Neuronal stem cell (in vitro differentiated cells): Measurements from ENCODE around the gene SGF29.

Experiments
- DNase-seq: peaks from one replicate; pipeline ENCODE4 v3.0.0-alpha.2; 2013; ENCODE audit warnings: low spot score
- H2AFZ ChIP-seq: one replicate; pipeline ENCODE4 v1.6.1; 2013; ENCODE audit warnings: mild to moderate bottlenecking, low read length, inconsistent platforms
- H2AK5ac ChIP-seq: 2 replicates; pipeline ENCODE4 v1.6.1; 2013; ENCODE audit warnings: low read depth, mild to moderate bottlenecking, inconsistent platforms, low read length, moderate library complexity, mixed read lengths
- H2BK120ac ChIP-seq: 2 replicates; pipeline ENCODE4 v1.6.1; 2013; ENCODE audit warnings: low read depth, mild to moderate bottlenecking, inconsistent platforms, low read length, moderate library complexity, mixed read lengths
- H2BK12ac ChIP-seq: one replicate; pipeline ENCODE4 v1.6.1; 2013; ENCODE audit warnings: low read length, inconsistent platforms
- H2BK15ac ChIP-seq: 2 replicates; pipeline ENCODE4 v1.6.1; 2013; ENCODE audit warnings: mild to moderate bottlenecking, low read length, inconsistent platforms, mixed read lengths
- H2BK5ac ChIP-seq: one replicate; pipeline ENCODE4 v1.6.1; 2013; ENCODE audit warnings: inconsistent platforms, mild to moderate bottlenecking, low read length, moderate library complexity
- H3K14ac ChIP-seq: one replicate; pipeline ENCODE4 v1.6.1; 2013; ENCODE audit warnings: low read length, inconsistent platforms
- H3K18ac ChIP-seq: 2 replicates; pipeline ENCODE4 v1.6.1; 2013; ENCODE audit warnings: low read length, inconsistent platforms
- H3K23ac ChIP-seq: 2 replicates; pipeline ENCODE4 v1.6.1; 2013; ENCODE audit warnings: low read depth, mild to moderate bottlenecking, mixed read lengths, low read length, inconsistent platforms; ENCODE audit not compliant: poor library complexity
- H3K27ac ChIP-seq: replicated peaks from 3 replicates; pipeline ENCODE4 v1.5.1; 2013; ENCODE audit warnings: low read length, inconsistent platforms
- H3K27me3 ChIP-seq, 3 experiments: 2 replicates each; pipeline ENCODE4 v1.6.1; 2013; ENCODE audit warnings: low read length in 3 of 3, mild to moderate bottlenecking in 2 of 3, inconsistent platforms in 1 of 3, low read depth in 1 of 3, mixed read lengths in 1 of 3, moderate library complexity in 1 of 3; ENCODE audit not compliant: control insufficient read depth in 3 of 3, insufficient read depth in 3 of 3
- H3K36me3 ChIP-seq, 2 donors: replicated peaks in 1 of 2; 2 replicates each; pipeline ENCODE4 v1.6.1; 2013; ENCODE audit warnings: low read length in 2 of 2; ENCODE audit not compliant: control insufficient read depth in 2 of 2, insufficient read depth in 2 of 2
- H3K4ac ChIP-seq: 2 replicates; pipeline ENCODE4 v1.6.1; 2013; ENCODE audit warnings: inconsistent platforms, mild to moderate bottlenecking, low read length, moderate library complexity
- H3K4me1 ChIP-seq, 2 donors: 1 replicate in 1 of 2; 2 replicates in 1 of 2; pipeline ENCODE4 v1.6.1; 2013; ENCODE audit warnings: low read length in 2 of 2, low read depth in 1 of 2; ENCODE audit not compliant: control insufficient read depth in 2 of 2, insufficient read depth in 1 of 2
- H3K4me2 ChIP-seq: one replicate; pipeline ENCODE4 v1.6.1; 2013; ENCODE audit warnings: mild to moderate bottlenecking, low read length, inconsistent platforms; ENCODE audit not compliant: insufficient read depth, poor library complexity, severe bottlenecking
- H3K4me3 ChIP-seq, 2 donors: 2 replicates each; pipeline ENCODE4 v1.5.1; 2013; ENCODE audit warnings: low read length in 2 of 2, mild to moderate bottlenecking in 2 of 2, inconsistent platforms in 1 of 2, moderate library complexity in 1 of 2
- H3K79me1 ChIP-seq: one replicate; pipeline ENCODE4 v1.6.1; 2013; ENCODE audit warnings: low read depth, mild to moderate bottlenecking, inconsistent platforms, low read length, moderate library complexity
- H3K9ac ChIP-seq: one replicate; pipeline ENCODE4 v1.6.1; 2013; ENCODE audit warnings: mild to moderate bottlenecking, low read depth, low read length, inconsistent platforms; ENCODE audit not compliant: poor library complexity
- H3K9me3 ChIP-seq, 2 donors: replicated peaks in 1 of 2; 2 replicates each; pipeline versions ENCODE3 to v1.6.1; 2013; ENCODE audit warnings: low read length in 2 of 2, mild to moderate bottlenecking in 2 of 2, inconsistent platforms in 1 of 2, low read depth in 1 of 2, mixed read lengths in 1 of 2, moderate library complexity in 1 of 2; ENCODE audit not compliant: control insufficient read depth in 2 of 2, insufficient read depth in 1 of 2
- H4K8ac ChIP-seq: one replicate; pipeline ENCODE4 v1.6.1; 2013; ENCODE audit warnings: low read depth, mild to moderate bottlenecking, inconsistent platforms, low read length, moderate library complexity
- H4K91ac ChIP-seq: one replicate; pipeline ENCODE4 v1.6.1; 2013; ENCODE audit warnings: low read length, low read depth, mild to moderate bottlenecking, inconsistent platforms; ENCODE audit not compliant: poor library complexity
- WGBS, 2 donors: extraction: QIAGEN DNeasy Blood & Tissue Kit; methylation state at CpG; one replicate each; pipeline ENCODE4 v1.1.7; 2013; ENCODE audit warnings: missing lambda C conversion rate in 2 of 2, mixed read lengths in 1 of 2; ENCODE audit not compliant: insufficient read length in 2 of 2, insufficient replicate concordance in 1 of 2; ENCODE audit errors: extremely low coverage in 2 of 2; 5-methylcytosine and 5-hydroxymethylcytosine counted together

SGF29 gene

DNA sequence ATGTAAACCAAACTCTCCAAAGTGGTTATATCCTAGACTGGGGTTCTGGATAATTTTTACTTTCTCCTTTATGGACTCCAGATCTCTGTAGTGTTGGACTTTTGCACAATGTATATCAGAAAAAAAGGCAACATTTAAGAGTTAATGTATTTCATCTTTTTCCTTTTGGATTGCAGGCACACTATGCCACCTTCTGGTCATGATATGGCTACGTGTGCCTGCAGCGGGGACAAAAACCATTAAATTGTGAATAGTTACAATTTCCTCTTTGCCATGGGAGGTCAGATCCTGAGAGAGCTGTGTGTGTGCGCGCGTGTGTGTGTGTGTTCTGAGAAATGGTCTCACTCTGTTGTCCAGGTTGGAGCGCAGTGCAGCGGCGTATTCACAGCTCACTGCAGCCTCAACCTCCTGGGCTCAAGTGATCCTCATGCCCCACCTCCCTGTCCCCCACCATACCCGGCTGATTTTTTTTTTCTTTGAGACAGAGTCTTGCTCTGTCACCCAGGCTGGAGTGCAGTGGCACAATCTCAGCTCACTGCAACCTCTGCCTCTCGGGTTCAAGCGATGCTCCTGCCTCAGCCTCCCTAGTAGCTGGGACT, 4.3 kb upstream of the SGF29 start:
- H3K27ac ChIP-seq = no peak overlapping the region
- no peak overlapping the region for H2BK120ac ChIP-seq
- no CpG with 5 or more reads among the region's 11 CpGs for WGBS, 2 donors
- no peak overlapping the region for H2AK5ac ChIP-seq
- no peak for DNase-seq
- no peak overlapping the region for H3K23ac ChIP-seq
- no peaks in the 10 kb centered on the region for H3K79me1 ChIP-seq
- H3K36me3 ChIP-seq = no peaks in the 10 kb centered on the region
- no peak overlapping the region for H3K4ac ChIP-seq
- H3K9ac ChIP-seq = no peak overlapping the region
- H3K4me2 ChIP-seq = no peak overlapping the region
- no peak overlapping the region for H3K14ac ChIP-seq
- H2AFZ ChIP-seq = peak overlapping the region; percentile 25
- H3K18ac ChIP-seq = no peak overlapping the region
- no peak overlapping the region for H4K91ac ChIP-seq
- no peaks in the 10 kb centered on the region for H3K9me3 ChIP-seq
- no peak overlapping the region for H2BK12ac ChIP-seq
- H3K4me1 ChIP-seq = peaks cover 0 to under 1% of the 10 kb centered on the region in 2 donors
- no peak overlapping the region for H3K4me3 ChIP-seq
- no peak overlapping the region for H2BK15ac ChIP-seq
- H2BK5ac ChIP-seq = no peak overlapping the region
- H3K27me3 ChIP-seq = no peaks in the 10 kb centered on the region
- no peak overlapping the region for H4K8ac ChIP-seq

DNA sequence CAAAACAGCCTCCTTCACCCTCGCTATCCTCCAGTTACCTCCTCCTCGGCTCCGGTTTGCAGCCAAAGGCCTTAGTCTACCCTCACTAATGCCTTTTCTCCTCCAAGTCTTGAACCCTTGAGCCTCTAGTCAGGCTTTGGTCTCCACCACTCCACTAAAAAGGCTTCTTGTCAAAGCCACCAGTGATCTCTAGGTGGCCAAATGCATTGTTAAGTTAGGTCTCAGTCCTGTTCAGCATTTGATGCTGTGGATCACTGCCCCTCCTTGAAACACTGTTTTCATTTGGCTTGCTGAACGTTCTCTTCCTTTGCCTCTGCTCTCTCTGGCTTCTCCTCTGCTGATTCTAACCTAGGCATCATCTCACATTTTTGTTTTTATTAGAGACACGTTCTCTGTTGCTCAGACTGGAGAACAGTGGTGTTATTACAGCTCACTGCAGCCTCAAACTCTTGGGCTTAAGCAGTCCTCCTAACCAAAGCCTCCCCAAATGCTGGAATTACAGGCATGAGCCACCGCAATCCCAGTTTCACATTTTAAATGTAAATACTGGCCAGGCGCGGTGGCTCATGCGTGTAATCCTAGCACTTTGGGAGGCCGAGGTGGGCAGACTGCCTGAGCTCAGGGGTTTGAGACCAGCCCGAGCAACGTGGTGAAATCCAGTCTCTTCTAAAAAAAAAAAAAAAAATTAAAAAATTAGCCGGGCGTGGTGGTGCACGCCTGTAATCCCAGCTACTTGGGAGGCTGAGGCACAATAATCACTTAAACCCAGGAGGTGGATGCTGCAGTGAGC, 1.1 kb downstream of the SGF29 start:
- H2BK15ac ChIP-seq = no peak overlapping the region
- no peaks in the 10 kb centered on the region for H3K9me3 ChIP-seq
- peak overlapping the region; percentile 62 for H2AFZ ChIP-seq
- peaks cover 3% of the 10 kb centered on the region for H3K79me1 ChIP-seq
- H3K14ac ChIP-seq = no peak overlapping the region
- no peak overlapping the region for H3K27ac ChIP-seq
- WGBS, 2 donors = no CpG with 5 or more reads among the region's 15 CpGs
- H3K18ac ChIP-seq = no peak overlapping the region
- H3K9ac ChIP-seq = no peak overlapping the region
- H2BK120ac ChIP-seq = no peak overlapping the region
- no peak overlapping the region for H4K91ac ChIP-seq
- H4K8ac ChIP-seq = no peak overlapping the region
- peak overlapping the region; percentile 33 to 58 for H3K4me3 ChIP-seq
- peaks cover 0 to 29% of the 10 kb centered on the region in 2 donors for H3K36me3 ChIP-seq
- H3K4me2 ChIP-seq = peak overlapping the region; percentile 58
- no peak for DNase-seq
- H3K23ac ChIP-seq = no peak overlapping the region
- peaks cover 0 to 4% of the 10 kb centered on the region in 2 donors for H3K4me1 ChIP-seq
- no peak overlapping the region for H2BK5ac ChIP-seq
- no peaks in the 10 kb centered on the region for H3K27me3 ChIP-seq
- H3K4ac ChIP-seq = no peak overlapping the region
- no peak overlapping the region for H2AK5ac ChIP-seq
- H2BK12ac ChIP-seq = no peak overlapping the region

- DNase-seq = no peak
- H2BK120ac ChIP-seq = no peak overlapping the region
- H4K91ac ChIP-seq = no peak overlapping the region
- H3K27ac ChIP-seq = no peak overlapping the region
- no peak overlapping the region for H3K4me3 ChIP-seq
- no peak overlapping the region for H2AFZ ChIP-seq
- no peak overlapping the region for H2AK5ac ChIP-seq
- H3K14ac ChIP-seq = no peak overlapping the region
- H2BK15ac ChIP-seq = no peak overlapping the region
- no peak overlapping the region for H2BK5ac ChIP-seq
- WGBS, 2 donors = no CpG with 5 or more reads among the region's 2 CpGs
- no peak overlapping the region for H3K9ac ChIP-seq
- peaks cover 0 to 4% of the 10 kb centered on the region in 2 donors for H3K4me1 ChIP-seq
- H3K4ac ChIP-seq = no peak overlapping the region
- H3K27me3 ChIP-seq = no peaks in the 10 kb centered on the region
- H3K23ac ChIP-seq = no peak overlapping the region
- H2BK12ac ChIP-seq = no peak overlapping the region
- H3K4me2 ChIP-seq = no peak overlapping the region
- H3K18ac ChIP-seq = no peak overlapping the region
- peaks cover 0 to 29% of the 10 kb centered on the region in 2 donors for H3K36me3 ChIP-seq
- H3K9me3 ChIP-seq = no peaks in the 10 kb centered on the region
- H3K79me1 ChIP-seq = peaks cover 3% of the 10 kb centered on the region
- no peak overlapping the region for H4K8ac ChIP-seq
These were observed 1.8 kb downstream of the SGF29 start for GRCh38 chr16:28555561-28555960.

DNA sequence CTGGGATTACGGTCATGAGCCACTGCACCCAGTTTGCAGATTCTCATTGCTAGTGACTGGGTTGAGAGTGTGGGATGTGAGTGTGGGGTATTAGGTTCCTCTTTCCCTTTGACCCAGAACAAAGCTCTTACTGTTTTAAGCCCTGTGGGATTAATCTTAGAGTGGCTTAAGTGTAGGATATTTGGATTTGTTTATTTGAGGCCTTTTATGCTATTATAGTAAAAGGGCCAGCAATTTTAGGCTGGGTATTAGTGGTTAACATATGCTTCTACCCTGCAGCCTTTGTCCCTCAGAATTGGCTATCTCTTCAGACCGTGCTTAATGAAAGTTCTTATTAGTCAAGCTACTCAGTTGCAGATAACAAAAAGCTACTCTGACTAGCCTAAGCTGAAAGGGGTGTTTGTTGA, 3.2 kb downstream of the SGF29 start:
- Histone ChIP-seq H2BK12ac (no peak overlapping the region), H2BK120ac (no peak overlapping the region), H3K14ac (no peak overlapping the region), H2BK5ac (no peak overlapping the region), H3K9me3 (no peaks in the 10 kb centered on the region), H3K27ac (no peak overlapping the region), H2BK15ac (no peak overlapping the region), H2AK5ac (no peak overlapping the region), H3K79me1 (peaks cover 3% of the 10 kb centered on the region), H4K91ac (no peak overlapping the region), H3K4ac (no peak overlapping the region), H3K23ac (no peak overlapping the region), H3K27me3 (no peaks in the 10 kb centered on the region), H3K18ac (no peak overlapping the region), H3K4me2 (no peak overlapping the region), H4K8ac (no peak overlapping the region), H3K4me1 (peaks cover 0 to 4% of the 10 kb centered on the region in 2 donors), H3K9ac (no peak overlapping the region), H3K4me3 (no peak overlapping the region), H3K36me3 (peaks cover 0 to 29% of the 10 kb centered on the region in 2 donors), H2AFZ (no peak overlapping the region)
- DNase-seq = no peak
- no CpG with 5 or more reads among the region's 2 CpGs for WGBS, 2 donors
